ENCODE results near the gene PMIS2.
A peak's percentile ranks its signal among the peaks of the same experiment; 100 is the strongest.
"Not testable (repeated sequence)": the region's sequence is repeated elsewhere in the genome, so short reads cannot be mapped to it uniquely, and the experiment has no call there.

Gene PMIS2

GRCh38 chr19:35595928-35596327 is 10.0 kb downstream of the PMIS2 start:
- no peak for FAIRE-seq

GRCh38 chr19:35596366-35596999 is 10.5 kb downstream of the PMIS2 start:
- FAIRE-seq = no peak

GRCh38 chr19:35601971-35602370 is 16.0 kb downstream of the PMIS2 start:
- FAIRE-seq = no peak

GRCh38 chr19:35604436-35604835 is 18.5 kb downstream of the PMIS2 start:
- FAIRE-seq = not testable (repeated sequence)

- FAIRE-seq = not testable (repeated sequence)
Observed at GRCh38 chr19:35607170-35607569, 21.2 kb downstream of the PMIS2 start.

- FAIRE-seq = no peak
Observed at GRCh38 chr19:35607661-35608060, 21.7 kb downstream of the PMIS2 start.

GRCh38 chr19:35608251-35608650 is 22.3 kb downstream of the PMIS2 start:
- FAIRE-seq = no peak

- FAIRE-seq = no peak
Observed at GRCh38 chr19:35609851-35610353, 23.9 kb downstream of the PMIS2 start.

GRCh38 chr19:35612224-35612558 is 26.2 kb downstream of the PMIS2 start:
- FAIRE-seq = no peak

GRCh38 chr19:35612559-35613321 is 26.8 kb downstream of the PMIS2 start, which contains the start of gene HAUS5:
TSS of gene HAUS5 (plus strand) at chr19:35612735. CDS start at chr19:35612795, 60 bp downstream.
- peak; percentile 36 for FAIRE-seq

GRCh38 chr19:35613574-35613973 is 27.6 kb downstream of the PMIS2 start:
- no peak for FAIRE-seq

- FAIRE-seq = no peak
Observed at GRCh38 chr19:35615036-35615435, 29.1 kb downstream of the PMIS2 start.

- no peak for FAIRE-seq
Observed at GRCh38 chr19:35618857-35619256, 32.9 kb downstream of the PMIS2 start.

- no peak for FAIRE-seq
Observed at GRCh38 chr19:35619290-35619923, 33.4 kb downstream of the PMIS2 start.

- FAIRE-seq = no peak
Observed at GRCh38 chr19:35620001-35620400, 34.0 kb downstream of the PMIS2 start.

- FAIRE-seq = no peak
Observed at GRCh38 chr19:35621708-35622107, 35.7 kb downstream of the PMIS2 start.

- no peak for FAIRE-seq
Observed at GRCh38 chr19:35622750-35623149, 36.8 kb downstream of the PMIS2 start.

GRCh38 chr19:35623327-35624010 is 37.5 kb downstream of the PMIS2 start:
- no peak for FAIRE-seq

- no peak for FAIRE-seq
Observed at GRCh38 chr19:35628264-35628564, 42.2 kb downstream of the PMIS2 start.

GRCh38 chr19:35628565-35629331 is 42.8 kb downstream of the PMIS2 start, which contains the start of gene RBM42:
TSS of gene RBM42 (plus strand) at chr19:35629036. CDS start at chr19:35629154, 118 bp downstream.
- FAIRE-seq = peak; percentile 97

- no peak for FAIRE-seq
Observed at GRCh38 chr19:35629332-35629633, 43.3 kb downstream of the PMIS2 start.

GRCh38 chr19:35633727-35634440 is 47.9 kb downstream of the PMIS2 start:
- no peak for FAIRE-seq

Measured in TTC549 (cell line).